Naive thymus-derived CD4-positive, alpha-beta T cell (primary cell): Measurements from ENCODE around the gene TUBGCP6. TPM values are rescaled to one million over a fixed set of nuclear protein-coding genes. Genes with fewer than 3 reads are reported as not detected.

Source experiments
- ATAC-seq: fragments of 150-1000 bp; cut with Tn5 transposase; 2 replicates; pipeline ENCODE4 v1.10.0; 2021; ENCODE audit warnings: mild to moderate bottlenecking, moderate library complexity
- CTCF ChIA-PET: fragments of 350-600 bp; sonication (Branson Sonifier 250); formaldehyde crosslinking; loops from one replicate; lab custom pipeline; 2021; ENCODE audit warnings: antibody characterized with exemption; lab: Charles Lee
- POLR2A ChIA-PET: fragments of 350-600 bp; sonication (Branson Sonifier 250); formaldehyde crosslinking; loops from one replicate; lab custom pipeline; 2021; ENCODE audit warnings: antibody characterized with exemption, inconsistent platforms; lab: Charles Lee
- DNase-seq, 9 donors: peaks; one replicate each; pipeline versions ENCODE4 v3.0.0 to v3.0.0-alpha.2; 2020 to 2022; ENCODE audit warnings: mixed read lengths in 1 of 9
- H3K27ac ChIP-seq: one replicate; pipeline ENCODE4 v1.7.0; 2013; ENCODE audit warnings: mild to moderate bottlenecking, low read depth, low read length, moderate library complexity
- H3K27me3 ChIP-seq, 2 donors: one replicate each; pipeline ENCODE4 v1.7.0; 2013; ENCODE audit warnings: low read length in 2 of 2, mild to moderate bottlenecking in 2 of 2, moderate library complexity in 2 of 2; ENCODE audit not compliant: control insufficient read depth in 2 of 2, insufficient read depth in 2 of 2
- H3K36me3 ChIP-seq, 3 experiments: 1 replicate in 2 of 3; 2 replicates in 1 of 3; pipeline ENCODE4 v1.7.0; 2013; ENCODE audit warnings: low read length in 3 of 3, mild to moderate bottlenecking in 3 of 3, moderate library complexity in 1 of 3; ENCODE audit not compliant: insufficient read depth in 3 of 3, control insufficient read depth in 2 of 3
- H3K4me1 ChIP-seq, 2 donors: one replicate each; pipeline ENCODE4 v1.7.0; 2013; ENCODE audit warnings: low read length in 2 of 2, mild to moderate bottlenecking in 2 of 2, moderate library complexity in 1 of 2; ENCODE audit not compliant: control insufficient read depth in 2 of 2, insufficient read depth in 2 of 2
- H3K4me3 ChIP-seq: 2 replicates; pipeline ENCODE4 v1.7.0; 2013; ENCODE audit warnings: mild to moderate bottlenecking, low read length
- H3K9me3 ChIP-seq, 3 experiments: 1 replicate in 2 of 3; 2 replicates in 1 of 3; pipeline ENCODE4 v1.7.0; 2013; ENCODE audit warnings: low read length in 3 of 3; ENCODE audit not compliant: control insufficient read depth in 2 of 3
- H3K27ac Mint-ChIP-seq, 9 donors: one replicate each; pipeline ENCODE4 v1.8.0; 2020 to 2022; ENCODE audit warnings: mixed read lengths in 9 of 9, mild to moderate bottlenecking in 8 of 9, moderate library complexity in 5 of 9, inconsistent platforms in 2 of 9
- H3K27me3 Mint-ChIP-seq, 5 donors: one replicate each; pipeline ENCODE4 v1.8.0; 2021 to 2022; ENCODE audit warnings: mixed read lengths in 5 of 5, mild to moderate bottlenecking in 1 of 5
- H3K36me3 Mint-ChIP-seq, 5 donors: one replicate each; pipeline ENCODE4 v1.8.0; 2020 to 2022; ENCODE audit warnings: mixed read lengths in 5 of 5, mild to moderate bottlenecking in 3 of 5, inconsistent platforms in 1 of 5
- H3K4me1 Mint-ChIP-seq, 7 donors: one replicate each; pipeline ENCODE4 v1.8.0; 2020 to 2022; ENCODE audit warnings: mixed read lengths in 7 of 7, mild to moderate bottlenecking in 3 of 7, inconsistent platforms in 1 of 7
- H3K4me3 Mint-ChIP-seq, 10 donors: one replicate each; pipeline ENCODE4 v1.8.0; 2020 to 2022; ENCODE audit warnings: mild to moderate bottlenecking in 10 of 10, mixed read lengths in 10 of 10, moderate library complexity in 6 of 10, inconsistent platforms in 2 of 10
- H3K9me3 Mint-ChIP-seq, 11 donors: one replicate each; pipeline ENCODE4 v1.8.0; 2020 to 2022; ENCODE audit warnings: mixed read lengths in 11 of 11, mild to moderate bottlenecking in 4 of 11, inconsistent platforms in 1 of 11, moderate library complexity in 1 of 11
- intact Hi-C, 2 donors: fragments of 100-400 bp; cut with micrococcal nuclease; formaldehyde crosslinking; loops; one replicate each; pipeline ENCODE4 v1.15.1; 2023
- polyA plus RNA-seq, 2 donors: library from polyadenylated mRNA; unstranded; fragments of 300-500 nt; fragmentation: Illumina TruSeq; gene quantifications; one replicate each; pipeline ENCODE4 v1.2.3, GENCODE V29; 2021
- total RNA-seq, 6 experiments: library from RNA in 5 of 6; stranded (reverse) in 5 of 6; gene quantifications; 1 replicate in 5 of 6; 2 replicates in 1 of 6; pipeline ENCODE4 v1.2.3 and lab custom pipeline; 2021 to 2026

The TUBGCP6 gene
- total and polyA plus RNA-seq, 7 experiments from 2014 or later = 15.2 to 146 (median 123) TPM

DNA sequence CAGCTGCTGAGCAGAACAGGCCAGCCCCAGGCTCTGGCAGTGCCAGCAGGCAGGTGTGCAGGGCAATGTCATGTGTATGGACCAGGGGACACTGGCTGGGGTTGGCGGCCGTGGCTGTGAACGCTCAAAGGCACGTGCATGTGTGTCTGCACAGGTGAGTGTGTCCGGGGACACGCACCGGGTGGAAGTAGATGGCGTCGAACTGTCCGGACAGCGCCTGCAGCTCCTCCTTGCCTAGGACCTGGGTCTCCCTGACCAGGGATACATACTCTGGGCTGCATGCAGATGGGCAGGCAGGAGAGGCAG is 5.4 kb upstream of the TUBGCP6 start:
- Histone ChIP-seq H3K27ac (peak overlapping the region; percentile 71), H3K27me3 (no peaks in the 10 kb centered on the region), H3K9me3 (no peaks in the 10 kb centered on the region), H3K4me3 (peak overlapping the region; percentile 71), H3K4me1 (peaks cover 29 to 43% of the 10 kb centered on the region in 2 donors), H3K36me3 (peaks cover 0 to 34% (median 0%) of the 10 kb centered on the region in 3 experiments)
- H3K27ac Mint-ChIP-seq = peak overlapping the region in 3 of 9 donors; percentile 54 to 69 (median 66)
- H3K4me3 Mint-ChIP-seq = peak overlapping the region; percentile 61 to 88 (median 80)
- no peak for DNase-seq
- ATAC-seq = no peak
- intact Hi-C loops = loop anchor here (5.0 kb wide), 2 partner anchors 62 to 277 kb away; partner anchors contain the start of gene SCO2 (in 1 of the 2)
- POLR2A ChIA-PET = interaction anchor here (1.0 to 3.6 kb wide), 9 partner anchors 9 to 371 kb away, joined by 3 to 24 read pairs (median 8); partner anchors contain the start of genes NCAPH2 and SCO2
- no peaks in the 10 kb centered on the region for H3K27me3 Mint-ChIP-seq
- peaks cover 0 to 3% (median 0%) of the 10 kb centered on the region in 5 donors for H3K36me3 Mint-ChIP-seq
- no peaks in the 10 kb centered on the region for H3K9me3 Mint-ChIP-seq
- CTCF ChIA-PET = interaction anchor here (0.9 to 2.2 kb wide), 4 partner anchors 7 to 370 kb away, joined by 3 to 10 read pairs (median 6); no protein-coding TSS in a partner anchor
- peaks cover 4 to 26% (median 17%) of the 10 kb centered on the region in 7 donors for H3K4me1 Mint-ChIP-seq

DNA sequence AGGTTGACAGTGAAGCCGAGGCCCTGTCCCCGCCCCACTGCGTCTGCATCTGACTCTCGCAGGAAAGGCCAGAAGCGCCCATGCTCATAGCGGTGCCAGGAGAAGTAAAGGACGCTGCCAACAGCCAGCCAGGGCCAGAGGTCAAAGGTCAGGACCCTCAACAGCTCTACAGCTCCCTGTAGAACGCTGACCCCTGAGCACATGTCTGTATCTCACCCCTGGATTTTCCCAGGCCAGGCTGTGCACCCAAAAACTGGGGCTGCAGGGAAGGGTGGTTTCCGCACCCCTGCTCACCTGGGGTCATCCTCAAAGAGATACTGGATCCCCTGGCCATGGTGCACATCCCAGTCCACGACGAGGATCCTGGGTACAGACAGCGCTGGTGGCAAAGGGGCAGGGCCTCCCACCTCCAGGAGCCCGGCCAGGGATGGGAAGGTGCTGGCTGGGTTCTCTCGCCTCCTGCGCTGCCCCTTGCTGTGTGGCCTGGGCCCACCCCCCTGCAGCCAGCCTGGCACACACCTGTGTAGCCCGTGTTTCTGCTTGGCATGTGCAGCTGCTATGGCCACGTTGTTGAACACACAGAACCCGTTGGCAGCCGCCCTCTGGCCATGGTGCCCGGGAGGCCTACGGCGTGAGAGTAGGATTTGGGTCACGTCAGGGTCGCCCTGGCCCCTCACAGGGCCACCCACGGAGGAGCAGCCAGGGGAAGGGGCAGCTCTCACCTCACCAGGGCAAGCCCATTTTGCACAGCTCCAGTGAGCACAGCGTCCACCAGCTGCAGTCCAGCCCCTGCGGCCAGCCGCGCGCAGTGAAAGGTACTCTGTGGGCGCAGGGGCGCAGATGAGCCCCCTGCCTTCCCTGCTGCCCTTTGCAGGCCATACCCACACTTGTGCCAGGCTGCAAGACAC is 4.8 kb upstream of the TUBGCP6 start:
- H3K36me3 ChIP-seq = peaks cover 0 to 36% (median 0%) of the 10 kb centered on the region in 3 experiments
- H3K4me1 Mint-ChIP-seq = peaks cover 10 to 30% (median 22%) of the 10 kb centered on the region in 7 donors
- H3K36me3 Mint-ChIP-seq = peaks cover 0 to 6% (median 3%) of the 10 kb centered on the region in 5 donors
- peaks cover 29 to 43% of the 10 kb centered on the region in 2 donors for H3K4me1 ChIP-seq
- H3K27ac ChIP-seq = no peak overlapping the region
- peak overlapping the region; percentile 61 to 88 (median 80) for H3K4me3 Mint-ChIP-seq
- POLR2A ChIA-PET = interaction anchor here (1.1 to 3.6 kb wide), 6 partner anchors 59 to 372 kb away, joined by 4 to 24 read pairs (median 8); partner anchors contain the start of gene NCAPH2
- H3K9me3 ChIP-seq = no peaks in the 10 kb centered on the region
- H3K9me3 Mint-ChIP-seq = no peaks in the 10 kb centered on the region
- ATAC-seq = no peak
- H3K27ac Mint-ChIP-seq = peak overlapping the region in 2 of 9 donors; percentile 54 to 66
- no peaks in the 10 kb centered on the region for H3K27me3 Mint-ChIP-seq
- CTCF ChIA-PET = interaction anchor here (0.9 to 2.2 kb wide), 3 partner anchors 7 to 248 kb away, joined by 3 to 7 read pairs (median 5); no protein-coding TSS in a partner anchor
- intact Hi-C loops = loop anchor here (5.0 kb wide), 2 partner anchors 63 to 278 kb away; partner anchors contain the start of gene SCO2 (in 1 of the 2)
- no peaks in the 10 kb centered on the region for H3K27me3 ChIP-seq
- H3K4me3 ChIP-seq = peak overlapping the region; percentile 71
- DNase-seq = no peak

GRCh38 chr22:50248196-50249081 is 3.6 kb upstream of the TUBGCP6 start:
- Mint-ChIP-seq H3K27me3 (no peaks in the 10 kb centered on the region), H3K9me3 (no peaks in the 10 kb centered on the region), H3K4me3 (peak overlapping the region in 5 of 10 donors; percentile 52 to 75 (median 52)), H3K36me3 (peaks cover 0 to 6% (median 3%) of the 10 kb centered on the region in 5 donors), H3K4me1 (peaks cover 10 to 38% (median 26%) of the 10 kb centered on the region in 7 donors), H3K27ac (peak overlapping the region in 4 of 9 donors; percentile 38 to 91 (median 61))
- no peaks in the 10 kb centered on the region for H3K9me3 ChIP-seq
- H3K27ac ChIP-seq = no peak overlapping the region
- no peaks in the 10 kb centered on the region for H3K27me3 ChIP-seq
- CTCF ChIA-PET = no interaction called here
- ATAC-seq (no peak), DNase-seq (no peak)
- no peak overlapping the region for H3K4me3 ChIP-seq
- peaks cover 0 to 38% (median 0%) of the 10 kb centered on the region in 3 experiments for H3K36me3 ChIP-seq
- POLR2A ChIA-PET = interaction anchor here (0.6 to 1.2 kb wide), 3 partner anchors 60 to 373 kb away, joined by 3 to 4 read pairs (median 3); no protein-coding TSS in a partner anchor
- intact Hi-C loops = no loop called here
- peaks cover 36 to 50% of the 10 kb centered on the region in 2 donors for H3K4me1 ChIP-seq

DNA sequence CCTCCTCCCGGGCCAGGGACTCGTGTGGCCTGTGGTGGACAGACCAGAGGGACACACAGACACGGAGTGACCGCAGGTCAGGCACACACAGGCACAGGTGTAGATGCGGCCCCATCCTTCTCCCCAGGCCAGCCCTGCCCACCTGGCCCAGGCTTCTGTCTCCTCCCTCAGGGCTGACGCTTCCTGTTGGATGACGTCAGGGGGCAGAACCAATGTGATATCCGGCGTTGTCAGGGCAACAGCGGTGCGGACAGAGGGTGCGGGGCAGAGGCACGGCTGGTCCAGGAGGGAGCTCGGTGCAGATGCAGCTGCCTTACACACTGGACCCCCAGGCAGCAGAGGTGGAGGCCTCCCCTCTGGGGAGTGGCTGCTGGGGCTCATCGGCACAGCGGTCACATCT is 2.9 kb upstream of the TUBGCP6 start:
- DNase-seq (peak in 1 of 9 donors; percentile 35), ATAC-seq (peak; percentile 4)
- no peak overlapping the region for H3K27ac ChIP-seq
- ChIA-PET POLR2A (interaction anchor here (0.9 to 1.2 kb wide), 2 partner anchors 261 to 373 kb away, joined by 3 read pairs; no protein-coding TSS in a partner anchor), CTCF (no interaction called here)
- Mint-ChIP-seq H3K4me3 (peak overlapping the region in 7 of 10 donors; percentile 29 to 75 (median 52)), H3K27ac (peak overlapping the region in 5 of 9 donors; percentile 38 to 91 (median 63)), H3K4me1 (peaks cover 10 to 42% (median 28%) of the 10 kb centered on the region in 7 donors), H3K36me3 (peaks cover 0 to 6% (median 3%) of the 10 kb centered on the region in 5 donors), H3K27me3 (no peaks in the 10 kb centered on the region), H3K9me3 (no peaks in the 10 kb centered on the region)
- intact Hi-C loops = no loop called here
- no peaks in the 10 kb centered on the region for H3K9me3 ChIP-seq
- H3K4me3 ChIP-seq = no peak overlapping the region
- no peaks in the 10 kb centered on the region for H3K27me3 ChIP-seq
- peaks cover 0 to 38% (median 0%) of the 10 kb centered on the region in 3 experiments for H3K36me3 ChIP-seq
- H3K4me1 ChIP-seq = peaks cover 37 to 57% of the 10 kb centered on the region in 2 donors

DNA sequence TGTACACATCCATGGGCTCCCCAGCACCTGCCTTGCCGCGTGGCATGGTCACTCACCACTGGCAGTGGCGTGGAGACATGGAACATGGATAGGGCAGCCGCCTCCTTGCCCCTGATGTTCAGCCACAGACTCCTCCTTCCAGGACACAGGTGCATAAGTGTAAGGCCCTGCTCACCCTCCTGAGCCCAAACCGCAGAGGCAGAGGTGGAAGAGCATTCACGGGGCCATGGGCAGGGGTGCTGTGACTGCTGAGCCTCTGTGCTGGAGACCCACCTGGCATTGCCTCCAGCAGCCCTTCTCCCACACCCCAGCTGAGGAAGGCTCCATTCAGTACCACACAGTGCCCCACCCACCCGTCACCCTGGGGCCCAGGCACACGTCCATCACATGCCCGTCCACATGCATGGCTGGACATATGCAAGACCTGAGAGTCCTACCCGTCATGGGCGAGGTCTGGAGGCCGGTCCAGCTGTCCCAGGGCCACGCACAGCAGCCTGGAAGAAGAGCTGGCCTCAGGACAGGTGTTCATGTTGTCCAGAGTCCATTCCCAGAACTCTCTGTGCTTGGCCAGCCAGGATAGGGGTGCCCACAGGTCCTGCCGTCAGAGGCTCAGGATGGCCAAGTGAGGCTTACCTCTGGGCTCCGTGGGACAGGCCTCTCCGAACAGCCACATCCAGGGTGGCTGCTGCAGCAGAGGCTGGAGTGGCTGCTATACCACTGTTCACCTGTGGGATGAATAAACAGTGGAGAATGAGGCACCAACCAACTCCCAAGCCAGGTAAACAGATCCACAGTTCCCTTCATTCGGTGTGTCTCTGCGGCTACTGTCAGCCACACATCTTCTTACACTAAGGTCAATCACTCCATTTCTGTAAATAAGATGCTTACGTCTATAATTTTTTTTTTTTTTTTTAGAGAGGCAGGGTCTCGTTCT is 1.7 kb upstream of the TUBGCP6 start:
- H3K27ac Mint-ChIP-seq = peak overlapping the region in 5 of 9 donors; percentile 38 to 70 (median 49)
- ChIA-PET POLR2A (interaction anchor here (0.8 to 2.6 kb wide), 4 partner anchors 56 to 374 kb away, joined by 3 to 14 read pairs (median 4); partner anchors contain the start of gene SCO2), CTCF (no interaction called here)

More for the DNA sequence above, 1.7 kb upstream of the TUBGCP6 start:
- Mint-ChIP-seq H3K4me3 (peak overlapping the region in 9 of 10 donors; percentile 29 to 100 (median 66)), H3K9me3 (no peaks in the 10 kb centered on the region), H3K27me3 (no peaks in the 10 kb centered on the region), H3K36me3 (peaks cover 0 to 6% (median 3%) of the 10 kb centered on the region in 5 donors), H3K4me1 (peaks cover 14 to 55% (median 38%) of the 10 kb centered on the region in 7 donors)
- Histone ChIP-seq H3K27me3 (no peaks in the 10 kb centered on the region), H3K27ac (no peak overlapping the region), H3K4me3 (no peak overlapping the region), H3K9me3 (no peaks in the 10 kb centered on the region), H3K36me3 (peaks cover 0 to 38% (median 0%) of the 10 kb centered on the region in 3 experiments), H3K4me1 (peaks cover 46 to 63% of the 10 kb centered on the region in 2 donors)
- intact Hi-C loops = no loop called here
- DNase-seq (no peak), ATAC-seq (no peak)
